Ovary (tissue), 9 donors: Measurements from ENCODE around the gene NPAS2. TPM values are rescaled to one million over a fixed set of nuclear protein-coding genes. Genes with fewer than 3 reads are reported as not detected.

ENCODE experiments used
- DNase-seq, 5 donors: peaks; one replicate each; pipeline ENCODE4 v3.0.0-alpha.2; 2019 to 2020
- H3K27ac ChIP-seq, 2 donors: fragments of 200-600 bp; one replicate each; pipeline versions ENCODE4 v1.5.1 to v1.8.0; 2019 to 2022
- H3K27me3 ChIP-seq: fragments of 200-600 bp; one replicate; pipeline ENCODE4 v1.8.0; 2022
- H3K36me3 ChIP-seq: fragments of 200-600 bp; sonication (generic); one replicate; pipeline ENCODE4 v1.5.1; 2019
- H3K4me1 ChIP-seq: one replicate; pipeline ENCODE4 v1.8.1; 2013; ENCODE audit warnings: mild to moderate bottlenecking, moderate library complexity; ENCODE audit not compliant: insufficient read depth
- H3K4me3 ChIP-seq: fragments of 200-600 bp; sonication (generic); one replicate; pipeline ENCODE4 v1.5.1; 2017
- H3K9me3 ChIP-seq, 2 donors: fragments of 200-600 bp in 1 of 2; sonication (generic) in 1 of 2; one replicate each; pipeline versions ENCODE4 v1.5.1 to v1.8.1; 2013 to 2019; ENCODE audit warnings: mild to moderate bottlenecking in 1 of 2, moderate library complexity in 1 of 2
- EP300 ChIP-seq: sonication (generic); formaldehyde crosslinking; IDR thresholded peaks from one replicate; pipeline ENCODE4 v1.6.1; 2017; ENCODE audit warnings: antibody characterized with exemption
- POLR2A ChIP-seq: fragments of 450-650 bp; IDR thresholded peaks from one replicate; pipeline ENCODE4 v1.6.1; 2017; ENCODE audit warnings: antibody characterized with exemption, mild to moderate bottlenecking, moderate library complexity
- WGBS, 3 donors: extraction: QIAGEN DNeasy Blood & Tissue Kit in 1 of 3; methylation state at CpG; one replicate each; pipeline versions ENCODE4 v1.1.5 to v1.1.7; 2013 to 2017; 5-methylcytosine and 5-hydroxymethylcytosine counted together
- intact Hi-C, 4 donors: fragments of 100-400 bp; cut with DNase I; formaldehyde crosslinking; loops; one replicate each; pipeline versions ENCODE4 v1.11.0 to v1.15.1; 2022 to 2023
- polyA plus RNA-seq, 2 donors: library from polyadenylated mRNA; stranded (reverse); fragments of 200-250 nt in 1 of 2; fragments of 350-450 nt in 1 of 2; fragmentation: Illumina TruSeq in 1 of 2; extraction: RNeasy Lipid Tissue Mini Kit (QIAGEN cat#74804) in 1 of 2; gene quantifications; one replicate each; pipeline ENCODE4 v1.2.3, GENCODE V29; 2013 to 2014
- total RNA-seq, 7 donors: library from RNA; depleted of rRNA in 2 of 7; stranded (reverse); fragments of >200 nt in 2 of 7; fragmentation: NEBNext Ultra II Directional in 3 of 7; extraction: Animal tissue kit (Norgen Biotek cat#: 25700) in 3 of 7; gene quantifications; one replicate each; pipeline versions ENCODE4 v1.1.0 to v1.2.4, GENCODE V29; 2016 to 2023
- TF ChIP-seq, protein P1 (sequence below), 3 donors: fragments of 450-650 bp in 2 of 3; fragments of 200-600 bp in 1 of 3; IDR thresholded peaks; one replicate each; pipeline versions ENCODE4 v1.5.1 to v1.8.0; 2016 to 2022; ENCODE audit warnings: antibody characterized with exemption in 3 of 3, mild to moderate bottlenecking in 1 of 3
- donor health status: DM: no; HTN: no; CAD: no; lungs with moderate emphysema.
- donor health status: DM: no; HTN: no; CAD: no.
- donor health status: Bipolar disorder and iron deficiency.
- donor health status: DM: yes; HTN: yes; CAD: no.
- donor health status: DM: no; HTN: no; CAD: no.
- donor health status: DM: yes; HTN: yes; CAD: no.

NPAS2 gene
- total and polyA plus RNA-seq, 9 donors: 1.6 to 20.6 (median 7.3) TPM

DNA sequence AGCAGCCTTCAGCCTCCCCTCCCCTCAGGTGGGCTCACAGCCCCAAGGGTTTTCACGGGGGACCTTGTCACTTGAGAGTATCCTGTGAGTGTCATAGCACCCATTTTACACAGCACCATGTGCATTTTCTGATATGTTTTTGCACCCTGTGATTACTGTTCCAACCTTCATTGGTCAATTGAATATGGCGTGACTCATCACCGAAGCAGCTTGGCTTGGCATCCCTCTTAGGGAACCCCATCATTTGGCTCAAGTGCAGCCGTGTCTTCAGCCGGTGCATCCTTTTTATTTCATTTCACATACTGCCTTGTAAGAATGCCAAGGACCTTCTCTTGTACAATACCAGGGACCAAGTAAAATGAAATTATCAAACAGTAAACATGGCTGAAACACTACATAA is 57.6 kb downstream of the NPAS2 start:
- Histone ChIP-seq H3K36me3 (no peaks in the 10 kb centered on the region), H3K4me1 (no peaks in the 10 kb centered on the region), H3K27me3 (no peaks in the 10 kb centered on the region), H3K9me3 (no peaks in the 10 kb centered on the region), H3K27ac (no peak overlapping the region), H3K4me3 (no peak overlapping the region)
- intact Hi-C loops: no loop called here
- TF ChIP-seq, protein P1, sequence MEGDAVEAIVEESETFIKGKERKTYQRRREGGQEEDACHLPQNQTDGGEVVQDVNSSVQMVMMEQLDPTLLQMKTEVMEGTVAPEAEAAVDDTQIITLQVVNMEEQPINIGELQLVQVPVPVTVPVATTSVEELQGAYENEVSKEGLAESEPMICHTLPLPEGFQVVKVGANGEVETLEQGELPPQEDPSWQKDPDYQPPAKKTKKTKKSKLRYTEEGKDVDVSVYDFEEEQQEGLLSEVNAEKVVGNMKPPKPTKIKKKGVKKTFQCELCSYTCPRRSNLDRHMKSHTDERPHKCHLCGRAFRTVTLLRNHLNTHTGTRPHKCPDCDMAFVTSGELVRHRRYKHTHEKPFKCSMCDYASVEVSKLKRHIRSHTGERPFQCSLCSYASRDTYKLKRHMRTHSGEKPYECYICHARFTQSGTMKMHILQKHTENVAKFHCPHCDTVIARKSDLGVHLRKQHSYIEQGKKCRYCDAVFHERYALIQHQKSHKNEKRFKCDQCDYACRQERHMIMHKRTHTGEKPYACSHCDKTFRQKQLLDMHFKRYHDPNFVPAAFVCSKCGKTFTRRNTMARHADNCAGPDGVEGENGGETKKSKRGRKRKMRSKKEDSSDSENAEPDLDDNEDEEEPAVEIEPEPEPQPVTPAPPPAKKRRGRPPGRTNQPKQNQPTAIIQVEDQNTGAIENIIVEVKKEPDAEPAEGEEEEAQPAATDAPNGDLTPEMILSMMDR (IDR thresholded peaks at IDR 0.05): no peak
- TF ChIP-seq EP300 (no peak), POLR2A (no peak)
- no peak for DNase-seq
- 50 to 53% (median 52%) methylated on average over 5 of the region's 5 CpGs for WGBS, 3 donors

- Histone ChIP-seq H3K27me3 (no peaks in the 10 kb centered on the region), H3K4me1 (no peaks in the 10 kb centered on the region), H3K27ac (no peak overlapping the region), H3K9me3 (no peaks in the 10 kb centered on the region), H3K36me3 (no peaks in the 10 kb centered on the region), H3K4me3 (no peak overlapping the region)
- intact Hi-C loops: no loop called here
- TF ChIP-seq, protein P1 (IDR thresholded peaks at IDR 0.05): no peak
- TF ChIP-seq EP300 (no peak), POLR2A (no peak)
- DNase-seq: no peak
- 82 to 88% (median 82%) methylated on average over 16 of the region's 16 CpGs for WGBS, 3 donors
Measured at GRCh38 chr2:100878000-100878791, 58.3 kb downstream of the NPAS2 start.

- intact Hi-C loops: no loop called here
- TF ChIP-seq POLR2A (no peak), EP300 (no peak)
- TF ChIP-seq, protein P1 (IDR thresholded peaks at IDR 0.05): no peak
- H3K4me1 ChIP-seq: peaks cover under 1% of the 10 kb centered on the region
- no peak for DNase-seq
- H3K9me3 ChIP-seq: no peaks in the 10 kb centered on the region
- H3K27me3 ChIP-seq: no peaks in the 10 kb centered on the region
- WGBS, 3 donors: 60 to 81% (median 69%) methylated on average over 3 of the region's 3 CpGs
- no peak overlapping the region for H3K27ac ChIP-seq
- no peaks in the 10 kb centered on the region for H3K36me3 ChIP-seq
- H3K4me3 ChIP-seq: no peak overlapping the region
Measured at GRCh38 chr2:100879296-100879695, 59.4 kb downstream of the NPAS2 start.

GRCh38 chr2:100880036-100880435 is 60.1 kb downstream of the NPAS2 start:
- H3K9me3 ChIP-seq: no peaks in the 10 kb centered on the region
- 86 to 91% (median 89%) methylated on average over 5 of the region's 5 CpGs for WGBS, 3 donors
- no peak overlapping the region for H3K27ac ChIP-seq
- intact Hi-C loops: no loop called here
- no peak for TF ChIP-seq EP300
- TF ChIP-seq, protein P1 (IDR thresholded peaks at IDR 0.05): no peak
- no peak for TF ChIP-seq POLR2A
- DNase-seq: no peak
- H3K4me1 ChIP-seq: peaks cover 1% of the 10 kb centered on the region
- no peaks in the 10 kb centered on the region for H3K27me3 ChIP-seq
- H3K36me3 ChIP-seq: no peaks in the 10 kb centered on the region
- no peak overlapping the region for H3K4me3 ChIP-seq
